Stomach (tissue), 9 donors: Measurements from ENCODE around the gene XRCC6. TPM values are rescaled to one million over a fixed set of nuclear protein-coding genes. Genes with fewer than 3 reads are reported as not detected.
"Not testable (repeated sequence)": the region's sequence is repeated elsewhere in the genome, so short reads cannot be mapped to it uniquely, and the experiment has no call there.

Experiments used
- DNase-seq, 2 donors: peaks; one replicate each; pipeline versions ENCODE4 v3.0.0 to v3.0.0-alpha.2; 2013 to 2019
- H3K27ac ChIP-seq, 5 donors: fragments of 200-600 bp in 4 of 5; sonication (generic) in 4 of 5; one replicate each; pipeline ENCODE4 v1.5.1; 2013 to 2019; ENCODE audit warnings: mild to moderate bottlenecking in 1 of 5, moderate library complexity in 1 of 5
- H3K27me3 ChIP-seq, 3 donors: fragments of 200-600 bp; sonication (generic); one replicate each; pipeline ENCODE4 v1.5.1; 2017 to 2019; ENCODE audit warnings: mixed run types in 1 of 3
- H3K36me3 ChIP-seq, 4 donors: fragments of 200-600 bp; sonication (generic); 1 replicate in 3 of 4; 2 replicates in 1 of 4; pipeline ENCODE4 v1.5.1; 2016 to 2019
- H3K4me1 ChIP-seq, 4 donors: fragments of 200-600 bp; sonication (generic); one replicate each; pipeline ENCODE4 v1.5.1; 2016 to 2019
- H3K4me3 ChIP-seq, 4 donors: fragments of 200-600 bp; sonication (generic) in 3 of 4; one replicate each; pipeline ENCODE4 v1.5.1; 2016 to 2019; ENCODE audit warnings: mild to moderate bottlenecking in 1 of 4
- H3K9me3 ChIP-seq, 4 donors: fragments of 200-600 bp; sonication (generic); one replicate each; pipeline ENCODE4 v1.5.1; 2016 to 2019
- EP300 ChIP-seq: sonication (generic); formaldehyde crosslinking; IDR thresholded peaks from one replicate; pipeline ENCODE4 v1.6.1; 2017; ENCODE audit warnings: antibody characterized with exemption
- POLR2A ChIP-seq, 4 donors: fragments of 450-650 bp; IDR thresholded peaks; one replicate each; pipeline ENCODE4 v1.6.1; 2016; ENCODE audit warnings: antibody characterized with exemption in 4 of 4, control low read depth in 2 of 4, mild to moderate bottlenecking in 1 of 4, moderate library complexity in 1 of 4
- POLR2AphosphoS5 ChIP-seq, 3 donors: sonication (generic); formaldehyde crosslinking; IDR thresholded peaks; one replicate each; pipeline ENCODE4 v1.6.1; 2016; ENCODE audit warnings: antibody characterized with exemption in 3 of 3
- WGBS, 5 donors: extraction: QIAGEN DNeasy Blood & Tissue Kit in 3 of 5; methylation state at CpG; one replicate each; pipeline versions ENCODE4 v1.1.5 to v1.1.7; 2013 to 2018; 5-methylcytosine and 5-hydroxymethylcytosine counted together
- intact Hi-C: fragments of 100-400 bp; cut with DNase I; formaldehyde crosslinking; loops from one replicate; pipeline ENCODE4 v1.15.1; 2023; ENCODE audit warnings: low total_unique reads
- polyA plus RNA-seq, 3 donors: library from polyadenylated mRNA; stranded (reverse); fragments of 200-250 nt; gene quantifications; one replicate each; pipeline ENCODE4 v1.2.3, GENCODE V29; 2013
- total RNA-seq, 5 donors: library from RNA; depleted of rRNA; stranded (reverse); fragments of >200 nt; gene quantifications; one replicate each; pipeline versions ENCODE4 v1.1.0 to v1.2.3, GENCODE V29; 2014 to 2016
- TF ChIP-seq, protein P1 (sequence below), 7 experiments: fragments of 450-650 bp in 4 of 7; fragments of 200-600 bp in 3 of 7; sonication (generic) in 3 of 7; IDR thresholded peaks; one replicate each; pipeline ENCODE4 v1.5.1; 2016 to 2019; ENCODE audit warnings: antibody characterized with exemption in 7 of 7, control low read depth in 2 of 7, mild to moderate bottlenecking in 1 of 7
- donor health status: healthy with polysubstance abuse.
- donor health status: Bipolar disorder and iron deficiency.
- donor health status: healthy.

XRCC6 gene
- total and polyA plus RNA-seq, 8 donors, result 40.3 to 315 (median 133) TPM

DNA sequence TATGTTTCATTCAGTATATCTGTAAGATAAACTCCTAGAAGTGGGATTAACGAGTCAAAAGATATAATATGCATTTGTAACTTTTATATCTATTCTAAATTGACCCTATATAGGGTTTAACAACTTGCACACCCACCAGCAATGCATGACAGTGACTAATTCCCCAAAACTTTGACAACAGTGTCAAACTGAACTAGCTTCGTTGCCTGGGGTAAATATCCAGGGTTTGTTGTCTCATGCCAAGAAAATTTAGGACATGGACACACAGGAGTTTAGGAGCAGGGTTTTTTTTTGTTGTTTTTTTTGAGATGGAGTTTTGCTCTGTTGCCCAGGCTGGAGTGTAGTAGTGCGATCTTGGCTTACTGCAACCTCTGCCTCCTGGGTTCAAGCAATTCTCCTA lies 62.5 kb downstream of the XRCC6 start:
- H3K27ac ChIP-seq, result no peak overlapping the region
- no peaks in the 10 kb centered on the region for H3K9me3 ChIP-seq
- no peaks in the 10 kb centered on the region for H3K27me3 ChIP-seq
- peaks cover 13 to 24% (median 22%) of the 10 kb centered on the region in 4 donors for H3K36me3 ChIP-seq
- H3K4me3 ChIP-seq, result no peak overlapping the region
- WGBS, 5 donors, result 69 to 78% (median 69%) methylated on average over 3 of the region's 3 CpGs
- intact Hi-C loops, result no loop called here
- peaks cover 15 to 56% (median 31%) of the 10 kb centered on the region in 4 donors for H3K4me1 ChIP-seq
- TF ChIP-seq, protein P1, sequence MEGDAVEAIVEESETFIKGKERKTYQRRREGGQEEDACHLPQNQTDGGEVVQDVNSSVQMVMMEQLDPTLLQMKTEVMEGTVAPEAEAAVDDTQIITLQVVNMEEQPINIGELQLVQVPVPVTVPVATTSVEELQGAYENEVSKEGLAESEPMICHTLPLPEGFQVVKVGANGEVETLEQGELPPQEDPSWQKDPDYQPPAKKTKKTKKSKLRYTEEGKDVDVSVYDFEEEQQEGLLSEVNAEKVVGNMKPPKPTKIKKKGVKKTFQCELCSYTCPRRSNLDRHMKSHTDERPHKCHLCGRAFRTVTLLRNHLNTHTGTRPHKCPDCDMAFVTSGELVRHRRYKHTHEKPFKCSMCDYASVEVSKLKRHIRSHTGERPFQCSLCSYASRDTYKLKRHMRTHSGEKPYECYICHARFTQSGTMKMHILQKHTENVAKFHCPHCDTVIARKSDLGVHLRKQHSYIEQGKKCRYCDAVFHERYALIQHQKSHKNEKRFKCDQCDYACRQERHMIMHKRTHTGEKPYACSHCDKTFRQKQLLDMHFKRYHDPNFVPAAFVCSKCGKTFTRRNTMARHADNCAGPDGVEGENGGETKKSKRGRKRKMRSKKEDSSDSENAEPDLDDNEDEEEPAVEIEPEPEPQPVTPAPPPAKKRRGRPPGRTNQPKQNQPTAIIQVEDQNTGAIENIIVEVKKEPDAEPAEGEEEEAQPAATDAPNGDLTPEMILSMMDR (IDR thresholded peaks at IDR 0.05), result no peak
- no peak for TF ChIP-seq POLR2AphosphoS5 (IDR thresholded peaks at IDR 0.05)
- TF ChIP-seq EP300, result no peak
- no peak for TF ChIP-seq POLR2A (IDR thresholded peaks at IDR 0.05)
- no peak for DNase-seq

DNA sequence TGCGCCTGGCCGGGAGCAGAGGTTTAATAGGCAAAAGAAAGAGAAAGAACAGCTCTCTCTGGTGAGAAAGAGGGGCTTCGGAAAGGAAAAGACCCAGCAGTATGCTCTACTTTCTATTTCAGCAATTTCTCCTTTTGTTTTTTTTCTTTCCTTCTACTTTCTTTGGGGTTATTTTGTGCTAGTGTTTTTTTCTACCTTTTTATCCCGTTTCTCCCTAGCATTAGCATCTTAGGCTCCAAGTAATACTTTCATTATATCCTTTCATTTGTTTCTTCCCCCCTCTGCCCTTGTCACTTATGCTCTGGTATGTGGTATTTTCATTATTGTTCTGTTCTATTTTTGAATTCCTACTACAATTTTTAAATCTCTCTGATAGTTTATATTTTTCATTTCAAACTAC lies 63.1 kb downstream of the XRCC6 start:
- H3K4me1 ChIP-seq, result peaks cover 15 to 61% (median 35%) of the 10 kb centered on the region in 4 donors
- no peak for DNase-seq
- no peak overlapping the region for H3K27ac ChIP-seq
- H3K4me3 ChIP-seq, result no peak overlapping the region
- no peaks in the 10 kb centered on the region for H3K9me3 ChIP-seq
- intact Hi-C loops, result no loop called here
- TF ChIP-seq EP300 (no peak), POLR2A (IDR thresholded peaks at IDR 0.05) (no peak), POLR2AphosphoS5 (IDR thresholded peaks at IDR 0.05) (no peak)
- TF ChIP-seq, protein P1 (IDR thresholded peaks at IDR 0.05), result no peak
- H3K36me3 ChIP-seq, result peaks cover 8 to 18% (median 16%) of the 10 kb centered on the region in 4 donors
- H3K27me3 ChIP-seq, result no peaks in the 10 kb centered on the region
- 79 to 92% (median 86%) methylated on average over 4 of the region's 4 CpGs for WGBS, 5 donors

DNA sequence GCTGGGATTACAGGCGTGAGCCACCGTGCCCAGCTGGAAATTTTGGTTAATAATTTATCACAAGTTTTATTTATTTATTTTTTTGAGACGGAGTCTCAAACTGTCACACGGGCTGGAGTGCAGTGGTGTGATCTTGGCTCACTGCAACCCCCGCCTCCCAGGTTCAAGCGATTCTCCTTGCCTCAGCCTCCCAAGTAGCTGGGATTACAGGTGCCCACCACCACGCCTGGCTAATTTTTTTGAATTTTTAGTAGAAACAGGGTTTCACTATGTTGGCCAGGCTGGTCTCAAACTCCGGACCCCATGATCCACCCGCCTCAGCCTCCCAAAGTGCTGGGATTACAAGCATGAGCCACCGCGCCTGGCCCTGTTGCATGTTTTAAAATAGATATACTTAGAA lies 65.8 kb downstream of the XRCC6 start:
- H3K27me3 ChIP-seq, intact Hi-C loops, H3K27ac ChIP-seq, DNase-seq, H3K9me3 ChIP-seq, H3K36me3 ChIP-seq: not testable (repeated sequence)
- peak overlapping the region in 2 of 4 donors; percentile 58 to 74 for H3K4me3 ChIP-seq
- H3K4me1 ChIP-seq, result peaks cover 15 to 54% (median 35%) of the 10 kb centered on the region in 4 donors
- 74 to 90% (median 79%) methylated on average over 11 of the region's 11 CpGs for WGBS, 5 donors

DNA sequence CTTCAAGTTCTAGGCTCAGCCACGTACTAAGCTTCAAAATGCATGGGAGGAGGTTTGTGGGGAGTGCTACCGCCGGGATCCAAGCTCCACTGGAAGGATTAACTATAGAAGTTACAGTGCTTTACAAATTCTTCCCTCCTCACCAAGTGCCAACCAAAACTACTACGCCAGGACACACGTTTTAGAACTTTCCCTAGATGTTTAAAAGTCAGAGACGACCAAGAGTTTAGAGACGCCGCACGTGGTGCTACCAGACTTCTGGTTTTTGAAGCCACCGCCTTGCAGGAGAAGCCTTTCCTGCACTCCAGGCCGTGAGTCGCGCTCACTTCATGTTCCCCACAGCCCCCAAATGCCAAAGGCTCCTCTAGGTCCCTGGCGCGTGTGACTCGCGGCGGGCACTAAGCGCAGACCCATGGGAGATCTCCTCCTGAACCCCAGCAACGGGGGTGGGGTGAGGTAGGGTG lies 66.8 kb downstream of the XRCC6 start:
- Histone ChIP-seq H3K36me3 (peaks cover 0 to 3% (median 1%) of the 10 kb centered on the region in 4 donors), H3K27me3 (no peaks in the 10 kb centered on the region), H3K4me1 (peaks cover 15 to 51% (median 32%) of the 10 kb centered on the region in 4 donors), H3K4me3 (peak overlapping the region; percentile 58 to 77 (median 68)), H3K27ac (peak overlapping the region; percentile 89 to 99 (median 98)), H3K9me3 (no peaks in the 10 kb centered on the region)
- TF ChIP-seq EP300 (no peak), POLR2AphosphoS5 (IDR thresholded peaks at IDR 0.05) (no peak), POLR2A (IDR thresholded peaks at IDR 0.05) (no peak)
- TF ChIP-seq, protein P1 (IDR thresholded peaks at IDR 0.05), result no peak
- intact Hi-C loops, result no loop called here
- 0 to 1% (median 0%) methylated on average over 19 to 20 of the region's 20 CpGs for WGBS, 5 donors
- DNase-seq, result peak in 1 of 2 donors; percentile 65
